OCI-M2 (cell line): Measurements from ENCODE around the gene SFRP2.

Source experiments
- DNase-seq: peaks from one replicate; lab custom pipeline; 2025; ENCODE audit not compliant: unreplicated experiment; lab: John Stamatoyannopoulos, UW

Gene SFRP2

GRCh38 chr4:153788413-153789276 is at the start of gene SFRP2:
Gene SFRP2, minus strand, starts transcription at chr4:153789083. Its CDS starts 248 bp downstream, at chr4:153788835.
- no peak for DNase-seq

- no peak for DNase-seq
These were observed 49.7 kb upstream of the SFRP2 start for GRCh38 chr4:153838564-153838963.

GRCh38 chr4:153834901-153835300 is 46.0 kb upstream of the SFRP2 start:
- DNase-seq, result no peak

GRCh38 chr4:153832720-153833287 is 43.9 kb upstream of the SFRP2 start:
- DNase-seq, result no peak

GRCh38 chr4:153832054-153832453 is 43.2 kb upstream of the SFRP2 start:
- DNase-seq, result no peak

GRCh38 chr4:153831245-153831644 is 42.4 kb upstream of the SFRP2 start:
- DNase-seq, result no peak

GRCh38 chr4:153825691-153826090 is 36.8 kb upstream of the SFRP2 start:
- DNase-seq, result no peak

GRCh38 chr4:153825126-153825525 is 36.2 kb upstream of the SFRP2 start:
- no peak for DNase-seq

- no peak for DNase-seq
These were observed 35.6 kb upstream of the SFRP2 start for GRCh38 chr4:153824501-153824900.

DNA sequence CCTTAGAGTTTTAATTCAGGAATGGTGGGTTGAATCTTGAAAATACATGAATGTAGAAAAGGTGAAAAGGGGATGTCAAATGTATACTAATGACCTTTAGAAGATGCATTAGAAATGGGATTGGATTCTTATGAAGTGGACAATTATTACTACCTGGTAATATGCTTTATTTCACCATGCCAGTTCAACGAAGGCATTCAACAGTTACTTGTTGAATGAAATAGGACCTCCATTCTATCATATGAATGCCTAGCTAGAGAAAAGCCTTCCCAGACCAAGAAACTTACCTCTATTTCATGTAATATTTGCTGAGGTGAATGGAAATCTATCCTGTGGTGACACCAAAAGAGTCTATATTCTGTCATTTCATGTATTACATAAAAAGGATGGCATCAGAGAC is 34.6 kb upstream of the SFRP2 start:
- no peak for DNase-seq

DNA sequence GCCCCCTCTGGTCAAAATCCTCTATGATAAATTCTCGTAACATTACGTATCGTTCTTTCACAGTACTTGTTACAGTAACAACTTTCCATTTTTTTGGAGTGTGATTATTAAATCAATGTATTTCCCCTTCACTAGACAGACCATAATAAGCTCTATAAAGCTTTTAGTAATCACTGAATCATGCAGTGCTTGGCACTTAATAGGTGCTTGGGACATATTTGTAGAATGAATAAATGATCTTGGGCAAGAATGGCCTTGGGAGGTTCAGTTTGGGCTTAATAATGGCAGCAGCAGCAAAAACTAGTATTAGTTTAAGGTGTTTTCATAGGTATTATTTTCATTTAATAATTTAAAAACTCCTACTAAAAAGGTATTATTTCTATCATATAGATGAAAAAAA is 33.4 kb upstream of the SFRP2 start:
- DNase-seq, result no peak

- no peak for DNase-seq
These were observed 28.6 kb upstream of the SFRP2 start for GRCh38 chr4:153817466-153817865.

DNA sequence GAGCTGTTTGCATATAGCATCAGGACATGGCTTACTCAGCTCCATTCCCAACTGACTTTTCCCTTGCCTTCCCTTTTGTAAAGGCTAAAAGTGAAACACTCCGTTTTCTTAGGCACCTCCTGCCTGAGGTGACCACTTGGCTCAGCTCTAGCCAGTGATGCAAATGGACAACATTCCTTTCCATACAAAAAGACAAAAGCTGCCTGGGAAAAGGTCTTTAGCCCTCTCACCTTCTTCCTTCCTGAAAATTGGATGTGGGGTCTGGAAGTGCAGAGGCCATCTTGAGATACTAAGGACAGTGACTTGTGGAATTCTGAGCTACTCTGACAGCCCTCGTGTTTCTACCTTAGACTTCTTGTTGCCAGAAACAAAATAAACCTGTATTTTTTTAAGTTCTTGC is 27.7 kb upstream of the SFRP2 start:
- DNase-seq, result no peak

DNA sequence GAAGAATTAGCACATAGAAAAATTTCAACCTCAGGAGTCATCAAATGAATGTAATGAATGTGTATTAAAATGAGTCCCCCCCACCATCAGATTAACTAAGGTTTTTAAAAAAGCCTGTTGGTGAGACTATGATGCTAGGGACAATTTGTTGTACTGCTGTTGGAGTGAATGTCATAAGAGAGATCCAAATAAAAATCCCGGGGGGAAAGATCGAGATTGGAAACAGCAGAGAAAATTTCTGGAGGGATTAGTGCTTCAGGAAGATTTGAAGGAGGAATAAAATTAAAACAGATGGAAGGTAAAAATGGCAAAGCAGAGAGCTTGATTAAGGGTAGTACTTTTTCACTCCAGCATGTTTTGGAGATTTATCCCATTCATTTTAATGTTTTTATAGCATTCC is 25.9 kb upstream of the SFRP2 start:
- no peak for DNase-seq

DNA sequence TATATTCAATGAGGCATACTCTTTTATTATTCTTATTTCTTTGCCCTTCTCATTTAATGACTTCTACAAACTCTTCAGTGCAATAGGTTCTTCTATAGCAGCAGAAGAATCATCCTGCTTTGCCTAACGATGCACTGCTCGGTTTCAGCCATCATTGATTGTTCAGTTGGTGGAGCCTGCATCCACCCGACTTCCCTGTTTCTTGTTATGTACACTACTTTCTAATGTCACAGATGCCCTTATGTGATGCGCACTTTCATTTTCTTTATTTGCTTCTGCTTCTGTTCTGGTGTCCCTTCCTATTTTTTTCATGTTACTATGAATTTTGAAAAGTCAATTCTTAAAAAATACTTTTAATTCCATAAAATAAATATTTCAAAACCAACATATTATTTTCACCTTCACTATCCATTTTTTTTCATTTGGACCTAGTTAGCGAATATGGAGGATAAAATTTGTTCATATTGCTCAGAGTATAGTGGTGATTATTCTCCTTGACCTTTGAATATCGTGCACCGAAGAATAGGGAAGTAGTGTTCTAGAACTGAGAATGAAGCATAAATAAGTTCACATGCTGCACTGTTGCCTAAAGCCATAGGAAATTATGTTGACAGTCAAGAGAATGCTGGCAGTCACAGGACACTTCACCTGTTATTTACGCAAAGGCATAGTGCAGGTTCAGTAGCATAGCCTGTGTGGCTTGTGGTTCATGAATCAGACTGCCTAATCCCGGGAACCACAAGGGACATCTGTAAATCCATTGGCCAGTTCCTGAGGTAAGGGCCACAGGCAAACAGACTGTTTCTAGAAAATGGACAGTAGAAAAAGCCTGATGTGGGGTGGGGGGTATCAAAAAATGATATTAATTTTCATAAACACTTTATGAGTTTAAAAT is 21.3 kb upstream of the SFRP2 start:
- no peak for DNase-seq

DNA sequence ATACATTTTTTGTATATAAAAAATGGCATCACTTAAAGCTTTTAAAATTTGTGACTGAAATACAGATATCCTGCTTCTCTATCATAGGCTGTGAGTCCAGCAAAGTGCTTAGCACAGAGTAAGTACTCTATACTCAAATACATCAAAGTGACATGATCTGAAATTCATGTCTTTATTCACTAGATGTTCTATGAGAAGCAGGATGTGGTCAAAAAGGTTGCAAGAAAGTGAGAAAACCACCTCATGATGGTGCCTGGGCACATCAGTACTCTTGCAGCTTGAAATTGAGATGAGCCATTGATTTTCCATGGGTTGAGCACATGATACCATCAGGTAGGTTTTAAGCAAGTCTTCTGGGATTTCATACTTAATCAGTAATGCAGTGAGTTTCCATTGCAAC is 20.4 kb upstream of the SFRP2 start:
- DNase-seq, result no peak

- DNase-seq, result no peak
These were observed 19.3 kb upstream of the SFRP2 start for GRCh38 chr4:153808175-153808574.

GRCh38 chr4:153806073-153806472 is 17.2 kb upstream of the SFRP2 start:
- DNase-seq, result no peak

DNA sequence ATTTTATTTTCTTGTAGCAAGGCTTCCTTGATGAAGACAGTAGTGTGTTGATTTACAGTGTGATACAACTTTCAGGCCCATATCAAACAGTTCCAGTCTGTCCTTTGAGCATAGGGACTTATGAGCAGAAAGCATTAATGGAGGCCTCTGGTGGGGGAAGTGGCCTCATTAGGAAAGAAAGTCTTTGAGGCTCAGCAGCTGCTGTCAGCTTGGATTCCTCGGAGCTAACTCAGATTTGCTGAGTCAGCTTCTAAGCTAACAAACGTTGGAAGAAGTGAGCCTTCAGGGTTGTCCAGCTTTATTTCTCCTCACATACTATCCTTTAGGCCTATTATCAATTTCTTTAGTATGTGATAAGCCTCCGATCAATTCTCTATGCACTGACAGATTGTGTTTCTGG is 15.8 kb upstream of the SFRP2 start:
- no peak for DNase-seq

DNA sequence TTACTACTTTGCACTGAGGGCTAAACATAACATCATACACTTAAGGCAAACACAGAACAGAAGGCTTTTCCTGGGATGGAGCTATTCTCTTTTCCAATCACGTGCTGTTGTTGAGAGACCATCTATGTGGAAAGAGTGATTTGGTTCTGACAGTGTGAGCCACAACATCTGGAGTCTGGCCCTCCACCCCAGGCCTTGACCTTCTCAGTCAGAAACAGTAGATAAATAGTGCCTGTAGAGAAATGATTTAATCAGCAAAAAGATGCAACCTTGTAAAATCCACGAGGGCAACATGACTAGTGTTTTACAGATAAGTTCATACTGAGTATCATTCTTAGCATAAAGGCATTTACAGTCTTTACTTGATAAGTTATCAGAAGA is 10.8 kb upstream of the SFRP2 start:
- DNase-seq, result no peak

DNA sequence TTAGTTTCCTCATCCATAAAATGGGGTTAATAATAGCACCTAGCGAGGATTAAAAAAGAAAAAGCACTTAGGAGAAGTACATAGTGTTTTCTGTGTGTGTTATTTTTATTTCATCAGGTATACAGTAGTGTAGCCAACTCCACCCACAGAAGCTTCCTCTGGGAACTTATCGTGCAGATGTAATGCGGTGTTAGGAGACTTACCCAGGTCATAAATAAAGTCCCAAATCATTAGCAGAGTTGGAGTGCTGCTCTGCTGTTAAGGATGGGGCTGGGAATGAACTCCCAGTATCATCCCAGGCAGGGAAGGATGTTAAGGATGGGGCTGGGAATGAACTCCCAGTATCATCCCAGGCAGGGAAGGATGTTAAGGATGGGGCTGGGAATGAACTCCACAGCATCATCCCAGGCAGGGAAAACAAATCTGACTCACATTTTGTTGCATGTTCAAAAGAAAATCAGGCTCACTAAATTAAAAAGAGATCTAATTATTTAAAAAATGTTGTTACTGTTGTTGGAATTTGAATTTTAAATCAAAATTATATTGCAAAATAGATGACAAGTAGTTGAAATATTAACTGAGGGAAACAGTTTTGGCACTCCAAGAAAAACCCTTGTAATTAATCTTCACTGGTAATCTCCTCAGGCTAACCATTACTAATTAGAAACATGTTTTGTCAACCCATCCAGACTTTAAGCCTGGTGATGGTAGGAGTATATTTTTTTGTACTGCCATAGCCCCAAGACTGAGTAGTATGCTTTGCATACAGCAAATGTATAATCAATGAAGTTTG is 10.2 kb upstream of the SFRP2 start:
- DNase-seq, result no peak
